ENCODE measurements around the gene RPL35A. TPM values are rescaled to one million over a fixed set of nuclear protein-coding genes. Genes with fewer than 3 reads are reported as not detected.

The RPL35A gene
- total and polyA plus RNA-seq, 2 of the 8 experiments (the other 6 are each of a cell fraction or from before 2014, with no cell fraction given), result 695 to 1,393 TPM

- POLR2A ChIA-PET (ENCODE audit: partially characterized antibody), result interaction anchor here (0.6 to 5.3 kb wide), 9 partner anchors 7 to 136 kb away, joined by 3 to 69 read pairs (median 5); partner anchors contain the start of gene LMLN
- no peak overlapping the region for H3K14ac ChIP-seq (ENCODE audit: insufficient read length)
- H2BK5ac ChIP-seq (ENCODE audit: low read depth, low read length), result no peak overlapping the region
- DNase-seq (ENCODE audit: low read depth in 1 of 2, low spot score in 2 of 2) (no peak), FAIRE-seq (no peak)
- no peak overlapping the region for H3K23ac ChIP-seq (ENCODE audit: insufficient read length)
- H4K8ac ChIP-seq (ENCODE audit: extremely low read depth, insufficient read depth, low read length), result no peak overlapping the region
- H3K56ac ChIP-seq (replicated peaks; ENCODE audit: insufficient read length, low read depth, low read length), result no peak overlapping the region
- H4K20me1 ChIP-seq (replicated peaks in 1 of 2; ENCODE audit: control insufficient read depth in 1 of 2, insufficient read depth in 2 of 2, low read length in 2 of 2), result peaks cover 6 to 14% of the 10 kb centered on the region in 2 experiments
- H3K4me1 ChIP-seq (replicated peaks in 1 of 4; ENCODE audit: control insufficient read depth in 3 of 4, insufficient read depth in 4 of 4, low read length in 3 of 4), result peaks cover 0 to 8% (median 4%) of the 10 kb centered on the region in 4 experiments; a peak in 5 of 7 replicates
- peaks cover 7 to 38% of the 10 kb centered on the region in 2 experiments for H3K79me2 ChIP-seq (ENCODE audit: control insufficient read depth in 1 of 2, insufficient read depth in 2 of 2, low read length in 2 of 2)
- H3K9ac ChIP-seq (replicated peaks in 1 of 4; ENCODE audit: extremely low read depth in 1 of 4, low read depth in 3 of 4, low read length in 3 of 4), result no peak overlapping the region
- H3K18ac ChIP-seq (ENCODE audit: extremely low read depth, low read length), result no peak overlapping the region
- WGBS, 2 experiments (ENCODE audit: extremely low coverage in 1 of 2, insufficient coverage in 1 of 2, insufficient read length in 1 of 2, insufficient replicate concordance in 2 of 2, low coverage in 1 of 2, low lambda C conversion rate in 2 of 2, missing lambda C conversion rate in 1 of 2), result 85% methylated on average over 7 of the region's 7 CpGs; no CpG with 5 or more reads in 1 of the 2 experiments
- no peaks in the 10 kb centered on the region; the same call in none of the 2 replicates for H3K23me2 ChIP-seq (ENCODE audit: low read depth, low read length)
- H4K5ac ChIP-seq (ENCODE audit: insufficient read length, low read depth, low read length), result no peak overlapping the region
- peaks cover 29 to 58% (median 48%) of the 10 kb centered on the region in 4 experiments for H3K36me3 ChIP-seq (ENCODE audit: control insufficient read depth in 2 of 4, insufficient read depth in 4 of 4, low read length in 3 of 4)
- no peak overlapping the region for H2BK15ac ChIP-seq (ENCODE audit: low read length)
- H2AFZ ChIP-seq (ENCODE audit: low read length), result no peak overlapping the region
- no peak overlapping the region for H4K91ac ChIP-seq (replicated peaks; ENCODE audit: insufficient read length, low read length)
- no peak overlapping the region for H3K4me2 ChIP-seq (ENCODE audit: insufficient read depth in 1 of 2, low read depth in 2 of 2, low read length in 2 of 2)
- no peaks in the 10 kb centered on the region for H3K9me3 ChIP-seq (ENCODE audit: insufficient read depth in 2 of 2, low read depth in 1 of 2, low read length in 1 of 2)
- no peak overlapping the region for H2BK120ac ChIP-seq (replicated peaks; ENCODE audit: low read depth, low read length)
- no peak overlapping the region for H3K27ac ChIP-seq (ENCODE audit: low read depth, low read length)
- no peak overlapping the region for H3K4ac ChIP-seq (replicated peaks; ENCODE audit: insufficient read length, low read depth, low read length)
- no peaks in the 10 kb centered on the region for H3K27me3 ChIP-seq (replicated peaks in 1 of 4; ENCODE audit: control insufficient read depth in 3 of 4, extremely low read depth in 1 of 4, insufficient read depth in 3 of 4, low read length in 3 of 4)
- no peak overlapping the region for H2BK12ac ChIP-seq (ENCODE audit: low read depth, low read length)
- H2AK5ac ChIP-seq (ENCODE audit: low read depth, low read length), result no peak overlapping the region
- no peak overlapping the region for H2BK20ac ChIP-seq (ENCODE audit: low read length)
- H3K79me1 ChIP-seq (ENCODE audit: low read depth, low read length), result no peaks in the 10 kb centered on the region
- no peak overlapping the region for H3K4me3 ChIP-seq (ENCODE audit: extremely low read depth in 1 of 4, insufficient read depth in 2 of 4, low read depth in 3 of 4, low read length in 4 of 4)
- CTCF ChIA-PET (ENCODE audit: partially characterized antibody), result interaction anchor here (1.7 kb wide), 1 partner anchor 11 kb away, joined by 4 read pairs; no protein-coding TSS in a partner anchor
- TF ChIP-seq SRF (IDR thresholded peaks at IDR 0.05; ENCODE audit: low read depth, low read length) (no peak), HDAC2 (IDR thresholded peaks at IDR 0.05; ENCODE audit: borderline replicate concordance in 1 of 2, low read depth in 2 of 2, low read length in 2 of 2) (no peak), USF2 (IDR thresholded peaks at IDR 0.05; ENCODE audit: low read length) (no peak), TCF12 (IDR thresholded peaks at IDR 0.05; ENCODE audit: low read depth, low read length) (no peak), CTBP2 (IDR thresholded peaks at IDR 0.05; ENCODE audit: borderline replicate concordance, insufficient read depth, insufficient read length, low read length) (no peak), ATF2 (IDR thresholded peaks at IDR 0.05; ENCODE audit: low read length) (no peak), JUN (IDR thresholded peaks at IDR 0.05; ENCODE audit: low read depth, low read length) (no peak), RXRA (IDR thresholded peaks at IDR 0.05; ENCODE audit: insufficient read depth, low read depth, low read length) (no peak), TBP (IDR thresholded peaks at IDR 0.05; ENCODE audit: low read depth, low read length) (no peak), SIX5 (IDR thresholded peaks at IDR 0.05; ENCODE audit: low read depth, low read length) (no peak)
These were observed 3.9 kb downstream of the RPL35A start for GRCh38 chr3:197953881-197954280.
